ENCODE data around the gene CHTOP. TPM values are rescaled to one million over a fixed set of nuclear protein-coding genes. Genes with fewer than 3 reads are reported as not detected.
"Not testable (repeated sequence)": the region's sequence is repeated elsewhere in the genome, so short reads cannot be mapped to it uniquely, and the experiment has no call there.

Gene CHTOP, protein sequence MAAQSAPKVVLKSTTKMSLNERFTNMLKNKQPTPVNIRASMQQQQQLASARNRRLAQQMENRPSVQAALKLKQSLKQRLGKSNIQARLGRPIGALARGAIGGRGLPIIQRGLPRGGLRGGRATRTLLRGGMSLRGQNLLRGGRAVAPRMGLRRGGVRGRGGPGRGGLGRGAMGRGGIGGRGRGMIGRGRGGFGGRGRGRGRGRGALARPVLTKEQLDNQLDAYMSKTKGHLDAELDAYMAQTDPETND
- 141 TPM for polyA plus RNA-seq (2013, experiment 1 of 4)
- 153 TPM for polyA plus RNA-seq (2013, experiment 2 of 4)
- 117 TPM for polyA plus RNA-seq (2013, experiment 3 of 4)
- polyA plus RNA-seq (2013, experiment 4 of 4), result 130 TPM

DNA sequence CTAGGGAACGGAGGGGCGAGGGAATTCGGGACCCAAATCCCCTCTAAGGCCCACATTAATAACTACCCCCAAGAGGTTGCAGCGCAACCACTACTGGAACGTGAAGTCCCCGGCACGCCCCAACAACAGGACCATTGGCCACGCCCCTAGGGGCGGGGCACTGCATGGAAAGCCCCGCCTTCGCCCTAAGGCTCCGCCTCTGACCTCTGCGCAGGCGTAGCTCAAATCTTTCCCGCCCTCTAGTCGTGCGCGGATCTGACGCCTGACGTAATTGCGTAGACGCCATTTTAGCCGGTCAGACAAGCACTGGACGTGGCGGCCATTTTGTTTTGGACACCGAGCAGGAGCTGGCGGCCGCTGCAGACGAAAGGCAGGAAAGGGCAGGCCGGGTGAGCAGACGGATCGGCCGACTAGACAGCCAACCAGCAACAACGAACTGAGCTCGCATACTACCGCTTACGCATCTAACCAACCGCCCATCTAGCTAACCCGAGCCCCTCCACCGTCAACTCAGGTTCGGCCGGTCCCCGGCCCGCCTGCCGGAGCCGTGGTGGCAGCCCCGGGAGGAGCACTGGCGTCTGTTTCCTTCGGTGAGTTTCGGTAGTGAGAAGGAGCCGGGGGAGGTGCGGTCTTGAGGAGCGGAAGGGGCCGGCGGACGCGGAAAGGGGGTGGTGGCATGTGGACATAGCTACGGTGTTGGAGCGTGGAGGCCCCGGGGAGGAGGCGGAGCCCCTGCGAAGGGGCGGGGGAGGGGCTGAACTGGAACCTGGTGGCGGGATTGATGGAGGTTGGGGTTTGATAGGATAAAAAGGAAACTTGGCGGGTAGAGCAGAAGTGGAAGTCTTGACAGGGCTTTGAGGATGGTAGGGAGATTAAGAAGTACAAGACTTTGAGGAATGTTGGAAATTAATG, at the start of gene CHTOP:
Gene CHTOP (plus strand): TSS at position 313 of the 912 bp plus-strand sequence. CDS start 2,523 bp downstream, outside the sequence.
- Histone ChIP-seq H3K4me1 (ENCODE audit: control insufficient read depth, insufficient read depth, low read length) (peaks cover 5% of the 10 kb centered on the region), H3K9me3 (ENCODE audit: control insufficient read depth, low read length) (no peaks in the 10 kb centered on the region), H3K27me3 (ENCODE audit: control insufficient read depth, insufficient read depth, low read length, poor library complexity, severe bottlenecking) (no peaks in the 10 kb centered on the region), H3K4me3 (ENCODE audit: insufficient read depth, low read depth, low read length) (peak within 1 kb of the TSS; percentile 82), H3K36me3 (ENCODE audit: control insufficient read depth, insufficient read depth, low read length) (peaks cover 25% of the 10 kb centered on the region), H3K27ac (ENCODE audit: insufficient read depth, low read depth, low read length, poor library complexity, severe bottlenecking) (peak within 1 kb of the TSS; percentile 100)
- WGBS, 2 experiments, result 3% methylated on average over 65 of the region's 65 CpGs

DNA sequence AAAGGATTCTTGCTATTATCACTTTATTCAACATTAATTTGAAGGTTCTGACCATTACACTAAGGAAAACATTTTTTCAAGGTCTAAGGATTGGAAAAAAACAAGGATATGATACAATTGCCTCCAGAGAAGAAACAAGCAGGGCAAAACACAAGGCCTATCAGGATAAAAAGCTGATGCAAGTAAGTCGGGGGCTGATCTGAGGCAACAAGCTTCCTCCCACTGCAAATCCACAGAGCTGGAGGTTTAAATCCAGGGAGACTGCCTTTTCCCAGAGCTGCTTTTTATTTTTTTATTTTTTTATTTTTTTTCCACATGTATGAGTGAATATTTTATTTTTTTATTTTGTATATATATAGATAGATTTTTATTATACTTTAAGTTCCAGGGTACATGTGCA, 48.9 kb upstream of the CHTOP start:
- no peak overlapping the region for H3K27ac ChIP-seq (ENCODE audit: insufficient read depth, low read depth, low read length, poor library complexity, severe bottlenecking)
- H3K9me3 ChIP-seq (ENCODE audit: control insufficient read depth, low read length), result no peaks in the 10 kb centered on the region
- no peak overlapping the region for H3K4me3 ChIP-seq (ENCODE audit: insufficient read depth, low read depth, low read length)
- H3K36me3 ChIP-seq (ENCODE audit: control insufficient read depth, insufficient read depth, low read length), result no peaks in the 10 kb centered on the region
- 88 to 96% methylated on average over 1 of the region's 1 CpG for WGBS, 2 experiments
- no peaks in the 10 kb centered on the region for H3K27me3 ChIP-seq (ENCODE audit: control insufficient read depth, insufficient read depth, low read length, poor library complexity, severe bottlenecking)
- peaks cover 7% of the 10 kb centered on the region for H3K4me1 ChIP-seq (ENCODE audit: control insufficient read depth, insufficient read depth, low read length)

DNA sequence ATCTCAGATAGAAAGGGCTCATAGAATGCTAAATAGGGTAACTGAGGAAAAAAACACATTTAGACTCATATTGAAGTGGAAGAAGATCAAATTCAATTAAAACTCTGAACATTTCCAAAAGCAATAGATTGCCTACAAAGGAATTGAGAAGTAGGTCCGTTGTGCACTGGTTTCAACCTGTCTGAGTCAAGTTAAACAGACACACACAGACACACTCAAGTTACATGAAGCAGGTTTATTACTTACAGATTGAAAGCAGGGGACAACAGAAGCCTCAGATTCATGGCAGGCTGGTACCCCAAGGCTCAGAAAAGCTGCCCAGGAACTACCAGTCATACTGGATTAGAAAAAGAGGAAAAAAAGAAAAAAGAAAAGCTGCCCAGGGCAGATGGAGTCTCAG, 47.5 kb upstream of the CHTOP start:
- 83 to 86% methylated on average over 1 of the region's 1 CpG for WGBS, 2 experiments
- H3K9me3 ChIP-seq (ENCODE audit: control insufficient read depth, low read length), result no peaks in the 10 kb centered on the region
- H3K4me1 ChIP-seq (ENCODE audit: control insufficient read depth, insufficient read depth, low read length), result peaks cover 7% of the 10 kb centered on the region
- no peak overlapping the region for H3K27ac ChIP-seq (ENCODE audit: insufficient read depth, low read depth, low read length, poor library complexity, severe bottlenecking)
- H3K27me3 ChIP-seq (ENCODE audit: control insufficient read depth, insufficient read depth, low read length, poor library complexity, severe bottlenecking), result no peaks in the 10 kb centered on the region
- no peak overlapping the region for H3K4me3 ChIP-seq (ENCODE audit: insufficient read depth, low read depth, low read length)
- H3K36me3 ChIP-seq (ENCODE audit: control insufficient read depth, insufficient read depth, low read length), result no peaks in the 10 kb centered on the region

DNA sequence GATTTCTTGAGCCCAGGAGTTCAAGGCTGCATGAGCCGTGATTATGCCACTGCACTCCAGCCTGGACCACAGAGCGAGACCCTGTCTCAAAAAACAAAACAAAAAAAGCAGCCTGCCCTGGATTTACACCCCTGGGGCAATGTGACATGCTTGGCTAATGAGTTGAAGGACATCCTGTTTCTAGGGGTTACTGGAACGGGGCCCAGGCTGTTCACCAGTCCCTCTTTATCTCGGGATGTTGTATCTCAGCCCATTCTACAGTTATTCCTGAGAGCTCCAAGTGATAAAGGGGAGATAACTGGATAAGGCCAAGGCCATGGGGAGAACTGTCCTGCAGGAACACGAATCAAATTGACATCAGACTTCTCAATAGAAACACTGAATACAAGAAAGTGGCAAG, 46.6 kb upstream of the CHTOP start:
- Histone ChIP-seq H3K9me3 (ENCODE audit: control insufficient read depth, low read length) (no peaks in the 10 kb centered on the region), H3K4me3 (ENCODE audit: insufficient read depth, low read depth, low read length) (no peak overlapping the region), H3K4me1 (ENCODE audit: control insufficient read depth, insufficient read depth, low read length) (peaks cover 7% of the 10 kb centered on the region), H3K27me3 (ENCODE audit: control insufficient read depth, insufficient read depth, low read length, poor library complexity, severe bottlenecking) (no peaks in the 10 kb centered on the region), H3K27ac (ENCODE audit: insufficient read depth, low read depth, low read length, poor library complexity, severe bottlenecking) (no peak overlapping the region), H3K36me3 (ENCODE audit: control insufficient read depth, insufficient read depth, low read length) (no peaks in the 10 kb centered on the region)
- 91 to 94% methylated on average over 5 of the region's 5 CpGs for WGBS, 2 experiments

DNA sequence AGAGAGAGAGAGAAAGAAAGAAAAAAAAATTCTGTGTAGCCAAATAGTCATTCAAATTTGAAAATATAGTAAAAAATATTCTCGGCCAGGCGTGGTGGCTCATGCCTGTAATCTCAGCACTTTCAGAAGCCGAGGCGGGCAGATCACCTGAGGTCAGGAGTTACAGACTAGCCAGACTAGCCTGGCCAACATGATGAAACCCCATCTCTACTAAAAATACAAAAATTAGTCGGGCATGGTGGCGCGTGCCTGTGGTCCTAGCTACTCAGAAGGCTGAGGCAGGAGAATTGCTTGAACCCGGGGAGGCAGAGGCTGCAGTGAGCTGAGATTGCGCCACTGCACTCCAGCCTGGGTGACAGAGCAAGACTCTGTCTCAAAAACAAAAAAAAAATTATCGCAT, 45.8 kb upstream of the CHTOP start:
- not testable (repeated sequence) for H3K4me1 ChIP-seq (ENCODE audit: control insufficient read depth, insufficient read depth, low read length); H3K4me3 ChIP-seq (ENCODE audit: insufficient read depth, low read depth, low read length); H3K27ac ChIP-seq (ENCODE audit: insufficient read depth, low read depth, low read length, poor library complexity, severe bottlenecking); H3K27me3 ChIP-seq (ENCODE audit: control insufficient read depth, insufficient read depth, low read length, poor library complexity, severe bottlenecking); H3K9me3 ChIP-seq (ENCODE audit: control insufficient read depth, low read length); H3K36me3 ChIP-seq (ENCODE audit: control insufficient read depth, insufficient read depth, low read length)
- 89 to 92% methylated on average over 9 of the region's 10 CpGs for WGBS, 2 experiments

DNA sequence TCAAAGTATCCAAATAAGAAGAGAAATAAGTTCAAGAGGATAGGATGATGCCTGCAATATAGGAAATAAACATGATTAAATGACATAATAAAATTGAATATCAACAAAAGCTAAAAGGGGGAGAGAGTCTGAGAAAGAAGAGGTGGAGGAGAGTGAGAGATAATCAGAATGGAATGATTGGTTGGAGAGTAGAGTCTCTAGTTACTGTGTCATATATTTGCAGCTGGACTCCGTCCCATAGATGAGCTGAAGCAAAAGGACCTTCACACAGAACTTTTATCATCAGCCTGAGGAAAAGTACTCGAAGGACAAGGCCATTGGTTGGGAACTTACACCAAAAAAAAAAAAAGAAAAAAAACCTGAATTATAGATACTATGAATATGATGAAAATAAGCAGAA, 45.4 kb upstream of the CHTOP start:
- 96 to 100% methylated on average over 2 of the region's 2 CpGs for WGBS, 2 experiments
- H3K4me1 ChIP-seq (ENCODE audit: control insufficient read depth, insufficient read depth, low read length), result peaks cover 7% of the 10 kb centered on the region
- no peaks in the 10 kb centered on the region for H3K27me3 ChIP-seq (ENCODE audit: control insufficient read depth, insufficient read depth, low read length, poor library complexity, severe bottlenecking)
- no peaks in the 10 kb centered on the region for H3K9me3 ChIP-seq (ENCODE audit: control insufficient read depth, low read length)
- no peak overlapping the region for H3K27ac ChIP-seq (ENCODE audit: insufficient read depth, low read depth, low read length, poor library complexity, severe bottlenecking)
- no peak overlapping the region for H3K4me3 ChIP-seq (ENCODE audit: insufficient read depth, low read depth, low read length)
- H3K36me3 ChIP-seq (ENCODE audit: control insufficient read depth, insufficient read depth, low read length), result no peaks in the 10 kb centered on the region

DNA sequence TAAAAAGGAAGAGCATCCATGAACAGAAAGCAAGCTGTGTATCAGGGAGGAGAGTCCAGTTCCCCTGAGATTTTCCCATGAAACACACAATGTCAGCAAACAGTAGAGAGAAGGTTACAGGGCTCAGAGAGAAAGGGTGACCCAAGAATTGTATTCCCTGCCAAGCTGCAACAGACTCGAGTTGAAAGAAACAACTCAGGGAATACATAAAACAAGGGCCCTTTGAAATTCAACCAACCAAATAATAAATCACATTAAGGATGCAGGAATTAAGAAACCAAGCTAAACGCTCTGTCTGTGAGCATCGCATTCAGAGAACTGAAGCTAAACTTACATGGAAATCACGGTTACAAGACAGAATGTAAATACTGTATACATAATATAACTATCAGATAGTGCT, 41.1 kb upstream of the CHTOP start:
- Histone ChIP-seq H3K36me3 (ENCODE audit: control insufficient read depth, insufficient read depth, low read length) (no peaks in the 10 kb centered on the region), H3K27ac (ENCODE audit: insufficient read depth, low read depth, low read length, poor library complexity, severe bottlenecking) (no peak overlapping the region), H3K27me3 (ENCODE audit: control insufficient read depth, insufficient read depth, low read length, poor library complexity, severe bottlenecking) (no peaks in the 10 kb centered on the region), H3K4me3 (ENCODE audit: insufficient read depth, low read depth, low read length) (no peak overlapping the region), H3K9me3 (ENCODE audit: control insufficient read depth, low read length) (no peaks in the 10 kb centered on the region), H3K4me1 (ENCODE audit: control insufficient read depth, insufficient read depth, low read length) (no peaks in the 10 kb centered on the region)
- 72 to 81% methylated on average over 3 to 4 of the region's 4 CpGs for WGBS, 2 experiments

DNA sequence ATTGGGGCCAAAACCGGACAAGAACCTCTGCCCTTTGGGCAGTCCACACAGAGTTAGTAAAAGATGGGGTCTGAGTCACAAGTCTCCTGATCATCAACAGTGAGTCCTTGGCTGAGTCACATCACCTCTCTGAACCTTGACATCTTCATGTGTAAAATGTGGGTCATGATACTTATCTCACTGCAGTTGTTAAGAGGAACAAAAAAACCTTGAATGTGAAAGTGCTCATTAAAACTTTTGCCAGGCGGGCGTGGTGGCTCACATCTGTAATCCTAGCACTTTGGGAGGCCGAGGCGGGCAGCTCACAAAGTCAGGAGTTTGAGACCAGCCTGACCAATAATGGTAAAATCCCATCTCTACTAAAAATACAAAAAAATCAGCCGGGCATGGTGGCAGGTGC, 36.7 kb upstream of the CHTOP start:
- 92 to 95% methylated on average over 6 of the region's 6 CpGs for WGBS, 2 experiments

DNA sequence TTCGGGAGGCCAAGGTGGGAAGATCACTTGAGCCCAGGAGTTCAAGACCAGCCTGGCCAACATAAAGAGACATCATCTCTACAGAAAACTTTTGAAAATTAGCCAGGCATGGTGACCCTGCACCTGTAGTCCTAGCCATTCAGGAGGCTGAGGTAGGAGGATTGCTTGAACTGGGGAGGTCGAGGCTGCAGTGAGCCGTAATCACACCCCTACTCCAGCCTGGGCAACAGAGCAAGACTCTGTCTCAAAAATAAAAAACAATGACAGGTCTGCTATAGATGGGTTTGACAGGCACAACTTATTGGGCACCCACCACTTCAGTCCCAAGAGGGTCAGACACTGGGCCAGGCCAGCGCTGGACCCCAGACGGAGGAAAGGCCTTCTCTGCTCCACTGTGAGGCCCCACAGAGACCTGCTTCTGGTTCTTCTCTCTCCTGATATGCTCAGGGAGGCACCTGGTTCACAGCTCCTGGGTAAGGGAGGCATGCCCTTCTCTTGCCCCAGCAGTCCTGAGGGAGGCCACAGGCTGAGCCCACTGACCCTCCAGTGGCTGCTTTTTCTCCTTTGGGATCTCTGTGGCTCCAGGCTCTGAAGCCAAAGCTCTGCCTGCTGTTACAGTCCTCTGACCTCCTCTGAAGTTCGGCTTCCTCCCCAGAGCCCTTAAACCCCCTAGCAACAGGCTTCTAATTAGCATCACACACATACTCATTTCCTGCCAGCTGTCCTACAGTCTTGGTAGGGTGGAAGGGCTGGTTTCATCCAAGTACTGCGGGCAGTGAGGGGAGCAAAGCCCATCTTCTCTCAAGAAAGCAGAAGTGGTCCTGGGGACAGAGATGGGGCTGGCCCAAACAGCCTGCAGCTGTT, 35.3 kb upstream of the CHTOP start:
- Histone ChIP-seq H3K27ac (ENCODE audit: insufficient read depth, low read depth, low read length, poor library complexity, severe bottlenecking) (no peak overlapping the region), H3K36me3 (ENCODE audit: control insufficient read depth, insufficient read depth, low read length) (no peaks in the 10 kb centered on the region), H3K9me3 (ENCODE audit: control insufficient read depth, low read length) (no peaks in the 10 kb centered on the region), H3K4me3 (ENCODE audit: insufficient read depth, low read depth, low read length) (no peak overlapping the region), H3K27me3 (ENCODE audit: control insufficient read depth, insufficient read depth, low read length, poor library complexity, severe bottlenecking) (no peaks in the 10 kb centered on the region), H3K4me1 (ENCODE audit: control insufficient read depth, insufficient read depth, low read length) (no peaks in the 10 kb centered on the region)
- WGBS, 2 experiments, result 66 to 67% methylated on average over 7 of the region's 7 CpGs

More for the DNA sequence above, 36.7 kb upstream of the CHTOP start:
- Histone ChIP-seq H3K27me3 (ENCODE audit: control insufficient read depth, insufficient read depth, low read length, poor library complexity, severe bottlenecking) (no peaks in the 10 kb centered on the region), H3K4me3 (ENCODE audit: insufficient read depth, low read depth, low read length) (no peak overlapping the region), H3K36me3 (ENCODE audit: control insufficient read depth, insufficient read depth, low read length) (no peaks in the 10 kb centered on the region), H3K4me1 (ENCODE audit: control insufficient read depth, insufficient read depth, low read length) (no peaks in the 10 kb centered on the region), H3K9me3 (ENCODE audit: control insufficient read depth, low read length) (no peaks in the 10 kb centered on the region), H3K27ac (ENCODE audit: insufficient read depth, low read depth, low read length, poor library complexity, severe bottlenecking) (no peak overlapping the region)
